Retinal pigment epithelial cell (primary cell): ENCODE data around the gene CCDC192.

Source experiments
- DNase-seq: peaks from one replicate; pipeline ENCODE4 v3.0.0-alpha.2; 2010; ENCODE audit warnings: low read depth
- H3K4me3 ChIP-seq: 2 replicates; pipeline ENCODE4 v1.5.1; 2011; ENCODE audit warnings: mild to moderate bottlenecking, low read length, control low read depth, moderate library complexity
- TF ChIP-seq, protein P1 (sequence below): conservative IDR thresholded peaks from 2 replicates; pipeline ENCODE4 v1.5.1; 2011; ENCODE audit warnings: low read depth, low read length, control low read depth, inconsistent platforms

Gene CCDC192

DNA sequence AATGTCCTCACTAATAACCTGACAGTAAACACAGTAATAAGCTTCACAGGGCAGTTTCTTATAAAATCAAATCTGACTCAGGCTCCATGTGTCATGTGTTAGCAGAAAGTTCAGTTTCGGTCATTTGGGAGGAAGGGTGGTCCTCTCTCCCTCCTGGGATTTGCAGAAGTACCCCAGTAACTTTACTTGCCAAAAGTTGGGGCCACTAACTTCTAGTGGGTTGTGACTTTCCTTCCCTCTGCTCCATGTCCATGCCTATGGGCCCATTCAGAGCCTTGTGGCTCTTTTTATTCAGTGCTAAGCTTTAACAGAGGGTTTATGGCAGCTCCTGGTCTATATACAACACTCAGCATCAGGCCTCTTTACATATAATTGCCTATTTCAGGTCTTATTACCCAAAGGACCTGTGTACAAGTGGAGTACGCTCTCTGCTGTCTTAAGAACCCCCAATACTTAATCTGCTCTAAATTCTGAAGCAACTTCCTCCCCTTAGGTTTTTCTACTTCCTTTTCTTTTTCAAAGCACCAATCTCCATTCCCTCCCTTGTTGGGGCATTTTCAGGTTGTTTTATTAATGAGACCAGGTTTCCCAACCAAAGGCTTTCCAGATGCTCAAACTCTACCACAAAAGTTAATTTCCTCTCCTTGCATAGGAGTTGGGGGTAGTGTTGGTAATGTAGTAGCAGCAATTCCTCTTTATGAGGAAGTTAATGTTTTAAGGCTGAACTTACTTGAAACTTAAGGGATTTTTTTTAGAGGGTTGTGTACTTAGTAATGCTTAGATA is 107.7 kb downstream of the CCDC192 start:
- H3K4me3 ChIP-seq, result no peak overlapping the region
- no peak for DNase-seq
- TF ChIP-seq, protein P1, sequence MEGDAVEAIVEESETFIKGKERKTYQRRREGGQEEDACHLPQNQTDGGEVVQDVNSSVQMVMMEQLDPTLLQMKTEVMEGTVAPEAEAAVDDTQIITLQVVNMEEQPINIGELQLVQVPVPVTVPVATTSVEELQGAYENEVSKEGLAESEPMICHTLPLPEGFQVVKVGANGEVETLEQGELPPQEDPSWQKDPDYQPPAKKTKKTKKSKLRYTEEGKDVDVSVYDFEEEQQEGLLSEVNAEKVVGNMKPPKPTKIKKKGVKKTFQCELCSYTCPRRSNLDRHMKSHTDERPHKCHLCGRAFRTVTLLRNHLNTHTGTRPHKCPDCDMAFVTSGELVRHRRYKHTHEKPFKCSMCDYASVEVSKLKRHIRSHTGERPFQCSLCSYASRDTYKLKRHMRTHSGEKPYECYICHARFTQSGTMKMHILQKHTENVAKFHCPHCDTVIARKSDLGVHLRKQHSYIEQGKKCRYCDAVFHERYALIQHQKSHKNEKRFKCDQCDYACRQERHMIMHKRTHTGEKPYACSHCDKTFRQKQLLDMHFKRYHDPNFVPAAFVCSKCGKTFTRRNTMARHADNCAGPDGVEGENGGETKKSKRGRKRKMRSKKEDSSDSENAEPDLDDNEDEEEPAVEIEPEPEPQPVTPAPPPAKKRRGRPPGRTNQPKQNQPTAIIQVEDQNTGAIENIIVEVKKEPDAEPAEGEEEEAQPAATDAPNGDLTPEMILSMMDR, result no peak

DNA sequence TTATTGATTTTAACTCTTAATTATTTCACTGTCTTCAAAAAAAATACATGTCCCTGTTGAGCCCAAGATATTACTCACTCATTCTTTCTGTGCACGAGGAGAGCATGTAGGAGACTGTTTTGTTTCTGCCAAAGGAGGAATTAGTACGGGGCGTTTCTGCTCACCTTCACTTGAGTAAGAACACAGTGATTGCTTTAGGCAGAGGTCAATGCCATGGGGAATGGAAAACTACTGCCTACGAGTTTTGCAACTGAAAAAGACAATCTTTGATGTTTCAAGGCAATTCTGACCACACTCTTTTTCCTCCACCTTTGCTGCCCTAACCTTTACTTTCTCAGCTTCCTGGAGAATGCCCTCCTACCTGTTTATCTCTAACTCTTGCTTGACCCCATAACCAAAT is 109.4 kb downstream of the CCDC192 start:
- no peak overlapping the region for H3K4me3 ChIP-seq
- TF ChIP-seq, protein P1, result no peak

DNA sequence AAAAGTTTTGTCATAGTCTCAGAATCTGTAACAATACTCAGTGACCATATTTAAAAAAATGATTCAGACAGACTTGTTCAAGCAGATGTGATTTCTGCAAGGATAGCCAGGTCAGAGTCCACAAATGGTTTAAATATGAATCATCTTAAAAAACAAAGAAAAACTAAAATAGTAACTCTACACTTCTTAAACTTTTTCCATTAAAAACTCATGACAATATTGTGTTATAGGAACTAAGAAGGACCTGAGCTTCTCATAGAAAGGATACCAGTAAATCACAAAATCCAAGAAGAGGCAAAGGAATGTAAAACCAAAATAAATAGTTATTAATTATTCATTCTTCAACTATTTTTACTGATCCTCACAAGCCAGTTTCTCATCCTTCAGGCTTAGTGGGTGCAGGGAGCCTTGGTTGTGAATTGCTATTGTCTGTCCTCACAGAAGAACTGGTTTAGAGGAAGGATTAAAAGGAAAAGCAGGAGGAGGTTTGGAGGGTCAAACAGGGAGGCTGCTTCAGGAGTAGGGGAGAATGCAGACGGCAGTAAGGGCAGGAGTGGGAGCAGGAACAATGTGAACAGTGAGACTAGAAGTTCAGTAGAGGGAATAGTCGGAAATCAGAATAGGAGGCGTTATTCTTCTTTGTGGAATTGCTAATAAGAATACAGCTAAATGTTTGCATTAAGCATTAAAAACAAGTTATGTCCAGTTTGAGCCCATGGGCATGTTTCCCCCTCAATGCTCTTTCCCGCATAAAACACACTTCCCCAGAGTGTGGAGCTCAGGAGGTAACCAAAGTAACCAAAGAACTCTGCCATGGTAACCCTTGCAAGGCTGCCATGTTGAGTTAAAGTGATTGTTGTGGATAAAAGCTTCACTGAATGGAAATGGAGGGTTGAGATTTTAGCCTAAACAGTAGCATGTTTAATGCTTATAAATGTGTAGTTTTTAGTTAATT is 110.7 kb downstream of the CCDC192 start:
- no peak for DNase-seq
- H3K4me3 ChIP-seq, result no peak overlapping the region
- TF ChIP-seq, protein P1, result no peak

More for the DNA sequence above, 109.4 kb downstream of the CCDC192 start:
- no peak for DNase-seq

DNA sequence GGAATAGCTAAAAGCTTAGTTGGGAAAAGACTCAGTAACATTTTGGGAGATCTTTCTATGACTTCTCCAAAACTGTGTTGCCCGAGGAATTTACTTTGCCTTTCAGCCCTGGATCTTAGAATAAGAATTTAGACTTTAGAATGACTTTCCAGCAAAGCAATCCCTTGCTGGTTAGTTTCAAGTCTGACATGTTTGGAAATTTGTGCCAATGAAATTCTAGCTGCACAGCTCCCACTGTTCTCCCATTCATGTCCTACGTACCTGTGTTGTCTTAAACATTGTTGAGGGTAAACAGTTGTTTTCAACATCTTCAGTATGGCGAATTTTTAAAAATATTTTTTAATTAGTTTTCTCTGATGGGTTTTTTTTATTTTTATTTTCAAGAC is 111.4 kb downstream of the CCDC192 start:
- TF ChIP-seq, protein P1, result no peak
- no peak overlapping the region for H3K4me3 ChIP-seq
- DNase-seq, result no peak

DNA sequence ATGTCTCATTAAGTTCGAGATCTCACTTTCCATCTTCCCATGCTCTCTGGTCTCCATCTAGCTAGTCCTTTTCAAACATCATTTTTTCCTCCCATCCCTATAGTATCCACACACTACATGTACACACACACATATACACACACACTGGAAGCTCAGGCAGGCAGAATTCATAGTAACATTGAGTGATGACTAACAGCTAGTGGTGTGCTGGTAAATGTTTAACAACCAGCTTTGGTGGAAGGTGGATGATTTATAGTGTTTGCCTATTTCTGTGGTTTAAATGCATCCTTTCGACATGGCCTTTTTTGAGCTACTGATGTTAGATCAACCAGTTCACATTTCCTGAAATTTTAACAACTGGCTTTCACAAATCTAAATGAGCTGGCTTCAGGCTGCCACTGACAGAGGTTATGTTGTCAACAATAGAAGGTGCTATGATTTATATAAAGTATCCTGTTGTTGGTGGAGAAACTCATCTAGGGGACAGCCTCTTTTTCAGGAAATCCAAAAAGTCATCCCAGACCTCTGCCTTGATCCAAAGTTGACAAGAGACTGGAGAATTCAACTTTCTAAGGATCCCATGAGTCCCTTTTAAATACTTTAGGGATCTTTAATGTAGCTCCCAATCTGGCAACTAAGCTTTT is 117.8 kb downstream of the CCDC192 start:
- TF ChIP-seq, protein P1, result no peak
- no peak overlapping the region for H3K4me3 ChIP-seq
- no peak for DNase-seq

DNA sequence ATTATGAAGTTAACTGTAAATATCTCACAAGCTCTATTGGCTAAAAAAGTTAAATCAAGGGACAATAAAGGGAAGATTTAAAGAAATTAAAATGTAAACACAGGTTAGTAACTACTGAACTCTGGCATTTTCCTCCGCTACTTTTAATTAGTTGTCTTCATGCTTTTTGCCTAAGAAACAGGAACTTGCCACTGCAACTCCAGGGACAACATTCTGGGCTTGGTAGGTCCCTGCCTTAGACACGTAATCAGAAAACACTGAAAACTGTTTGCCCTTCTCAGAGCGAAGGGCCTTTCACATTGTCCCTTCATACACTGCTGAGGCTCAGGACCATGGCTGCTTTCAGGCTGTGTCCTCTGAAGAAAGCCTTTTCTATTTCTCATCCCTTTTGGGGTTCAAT is 118.7 kb downstream of the CCDC192 start:
- TF ChIP-seq, protein P1, result no peak
- no peak for DNase-seq
- H3K4me3 ChIP-seq, result no peak overlapping the region
